ENCODE data around the gene TMEM145. TPM values are rescaled to one million over a fixed set of nuclear protein-coding genes. Genes with fewer than 3 reads are reported as not detected.

TMEM145 gene
- total RNA-seq, 4 donors from 2014 or later = not detected

DNA sequence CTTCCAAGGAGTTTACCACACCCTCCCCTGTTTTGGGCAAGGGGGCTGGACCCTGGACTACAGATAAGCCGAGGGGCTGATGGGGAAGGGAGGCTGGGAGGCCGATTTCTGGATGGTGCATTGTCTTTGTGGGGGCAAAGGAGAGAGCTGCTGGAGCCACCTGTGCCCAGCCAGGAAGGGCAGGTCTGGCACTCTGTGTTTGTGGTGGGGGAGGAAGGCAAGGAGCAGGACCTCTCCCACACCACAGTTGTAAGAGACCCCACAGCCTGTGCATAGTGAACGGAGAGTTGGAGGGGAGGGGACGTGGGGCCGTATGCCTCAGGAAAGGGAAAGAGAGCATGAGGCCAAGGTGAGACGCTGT is 27.1 kb upstream of the TMEM145 start:
- Histone ChIP-seq H3K27me3 (no peaks in the 10 kb centered on the region), H3K27ac (peak overlapping the region; percentile 80 to 91 (median 86)), H3K4me3 (peak overlapping the region in 1 of 4 donors; percentile 11), H3K4me1 (peaks cover 38 to 50% (median 45%) of the 10 kb centered on the region in 4 donors), H3K36me3 (peaks cover 0 to 16% (median 4%) of the 10 kb centered on the region in 4 donors), H3K9me3 (no peaks in the 10 kb centered on the region)
- TF ChIP-seq EP300 (IDR thresholded peaks at IDR 0.05; ENCODE audit: low read depth) (no peak), POLR2AphosphoS5 (IDR thresholded peaks at IDR 0.05) (no peak), POLR2A (IDR thresholded peaks at IDR 0.05) (no peak)
- TF ChIP-seq, protein P1, sequence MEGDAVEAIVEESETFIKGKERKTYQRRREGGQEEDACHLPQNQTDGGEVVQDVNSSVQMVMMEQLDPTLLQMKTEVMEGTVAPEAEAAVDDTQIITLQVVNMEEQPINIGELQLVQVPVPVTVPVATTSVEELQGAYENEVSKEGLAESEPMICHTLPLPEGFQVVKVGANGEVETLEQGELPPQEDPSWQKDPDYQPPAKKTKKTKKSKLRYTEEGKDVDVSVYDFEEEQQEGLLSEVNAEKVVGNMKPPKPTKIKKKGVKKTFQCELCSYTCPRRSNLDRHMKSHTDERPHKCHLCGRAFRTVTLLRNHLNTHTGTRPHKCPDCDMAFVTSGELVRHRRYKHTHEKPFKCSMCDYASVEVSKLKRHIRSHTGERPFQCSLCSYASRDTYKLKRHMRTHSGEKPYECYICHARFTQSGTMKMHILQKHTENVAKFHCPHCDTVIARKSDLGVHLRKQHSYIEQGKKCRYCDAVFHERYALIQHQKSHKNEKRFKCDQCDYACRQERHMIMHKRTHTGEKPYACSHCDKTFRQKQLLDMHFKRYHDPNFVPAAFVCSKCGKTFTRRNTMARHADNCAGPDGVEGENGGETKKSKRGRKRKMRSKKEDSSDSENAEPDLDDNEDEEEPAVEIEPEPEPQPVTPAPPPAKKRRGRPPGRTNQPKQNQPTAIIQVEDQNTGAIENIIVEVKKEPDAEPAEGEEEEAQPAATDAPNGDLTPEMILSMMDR (IDR thresholded peaks at IDR 0.05) = no peak
- intact Hi-C loops (cut with DNase I; ENCODE audit: low total_unique reads) (no loop called here), in situ Hi-C loops (cut with MboI; ENCODE audit: low pct_ligation_motif_present in 1 of 4, low pct_unique_long_range_greater_than_20kb in 1 of 4, low sequenced_read_pairs in 3 of 4) (no loop called here)
- WGBS, 2 donors (ENCODE audit: low coverage in 1 of 2) = 55% methylated on average over 6 of the region's 6 CpGs; no CpG with 5 or more reads in 1 of the 2 donors
- no peak for DNase-seq

DNA sequence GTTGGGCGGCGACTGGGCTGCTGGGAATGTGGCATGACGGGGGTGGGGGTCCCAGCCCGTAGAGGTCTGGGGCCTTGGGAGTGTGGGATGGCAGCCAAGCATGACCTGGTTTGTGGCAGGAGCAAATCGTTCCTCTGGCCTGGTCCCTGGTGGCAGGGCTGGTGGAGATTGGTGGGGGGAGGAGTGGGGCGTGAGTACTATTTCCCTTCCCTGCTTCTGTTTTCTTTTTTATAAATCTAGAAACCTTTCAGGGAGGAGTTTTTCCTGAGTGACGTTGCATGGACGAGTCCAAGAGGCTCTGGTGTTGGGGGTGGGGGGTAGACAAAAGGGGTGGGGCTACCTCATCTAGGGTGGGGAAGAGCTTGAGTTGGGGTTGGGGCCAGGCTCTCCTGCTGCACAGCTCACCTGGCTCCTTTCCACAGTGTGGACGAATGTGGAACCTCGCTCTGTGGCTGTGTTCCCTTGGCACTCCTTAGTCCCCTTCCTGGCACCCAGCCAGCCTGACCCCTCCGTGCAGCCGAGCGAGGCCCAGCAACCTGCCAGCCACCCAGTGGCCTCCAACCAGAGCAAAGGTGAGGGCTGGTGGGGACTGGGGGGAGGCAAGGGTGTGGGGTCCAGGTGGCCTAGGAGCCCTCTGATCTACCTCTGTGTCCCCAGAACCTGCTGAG is 26.6 kb upstream of the TMEM145 start:
- no peak for DNase-seq
- no peaks in the 10 kb centered on the region for H3K9me3 ChIP-seq
- WGBS, 2 donors (ENCODE audit: low coverage in 1 of 2) = 20 to 48% methylated on average over 1 to 13 of the region's 13 CpGs
- H3K4me1 ChIP-seq = peaks cover 33 to 50% (median 45%) of the 10 kb centered on the region in 4 donors
- H3K27ac ChIP-seq = peak overlapping the region; percentile 80 to 91 (median 86)
- H3K27me3 ChIP-seq = no peaks in the 10 kb centered on the region
- intact Hi-C loops (cut with DNase I; ENCODE audit: low total_unique reads) = no loop called here
- peak overlapping the region in 1 of 4 donors; percentile 11 for H3K4me3 ChIP-seq
- peaks cover 0 to 16% (median 4%) of the 10 kb centered on the region in 4 donors for H3K36me3 ChIP-seq
- TF ChIP-seq EP300 (IDR thresholded peaks at IDR 0.05; ENCODE audit: low read depth) (no peak), POLR2AphosphoS5 (IDR thresholded peaks at IDR 0.05) (no peak), POLR2A (IDR thresholded peaks at IDR 0.05) (no peak)
- TF ChIP-seq, protein P1 (IDR thresholded peaks at IDR 0.05) = no peak
- in situ Hi-C loops (cut with MboI; ENCODE audit: low pct_ligation_motif_present in 1 of 4, low pct_unique_long_range_greater_than_20kb in 1 of 4, low sequenced_read_pairs in 3 of 4) = no loop called here

DNA sequence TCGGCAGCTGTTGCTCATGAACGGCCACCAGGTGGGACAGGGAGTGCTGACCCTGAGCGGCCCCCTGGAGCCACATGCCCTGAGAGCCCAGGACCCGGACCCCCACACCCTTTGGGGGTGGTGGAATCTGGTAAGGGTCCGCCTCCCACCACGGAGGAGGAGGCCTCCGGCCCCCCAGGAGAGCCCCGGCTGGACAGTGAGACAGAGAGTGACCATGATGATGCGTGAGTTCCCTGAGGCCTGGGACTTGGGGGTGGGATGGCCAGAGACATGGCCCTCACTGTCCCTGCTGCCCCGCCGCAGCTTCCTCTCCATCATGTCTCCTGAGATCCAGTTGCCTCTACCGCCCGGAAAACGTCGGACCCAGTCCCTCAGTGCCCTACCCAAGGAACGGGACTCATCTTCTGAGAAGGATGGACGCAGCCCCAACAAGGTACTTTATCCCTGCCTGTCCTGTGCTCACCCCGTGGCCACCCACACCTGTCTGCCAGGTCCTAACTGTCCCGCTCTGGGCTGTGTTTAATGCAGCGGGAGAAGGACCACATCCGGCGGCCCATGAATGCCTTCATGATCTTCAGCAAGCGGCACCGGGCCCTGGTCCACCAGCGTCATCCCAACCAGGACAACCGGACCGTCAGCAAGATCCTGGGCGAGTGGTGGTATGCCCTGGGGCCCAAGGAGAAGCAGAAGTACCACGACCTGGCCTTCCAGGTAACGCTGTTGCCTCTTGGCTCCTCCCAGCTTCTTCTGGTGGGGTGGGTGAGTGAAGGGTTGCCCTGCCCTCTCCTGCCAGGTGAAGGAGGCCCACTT is 25.9 kb upstream of the TMEM145 start:
- Histone ChIP-seq H3K4me3 (no peak overlapping the region), H3K4me1 (peaks cover 26 to 50% (median 42%) of the 10 kb centered on the region in 4 donors), H3K27ac (peak overlapping the region; percentile 17 to 87 (median 83)), H3K27me3 (no peaks in the 10 kb centered on the region), H3K9me3 (no peaks in the 10 kb centered on the region), H3K36me3 (peaks cover 0 to 16% (median 4%) of the 10 kb centered on the region in 4 donors)
- no peak for TF ChIP-seq POLR2A (IDR thresholded peaks at IDR 0.05)
- TF ChIP-seq EP300 (IDR thresholded peaks at IDR 0.05; ENCODE audit: low read depth) = no peak
- TF ChIP-seq, protein P1 (IDR thresholded peaks at IDR 0.05) = no peak
- no peak for TF ChIP-seq POLR2AphosphoS5 (IDR thresholded peaks at IDR 0.05)
- intact Hi-C loops (cut with DNase I; ENCODE audit: low total_unique reads) = no loop called here
- in situ Hi-C loops (cut with MboI; ENCODE audit: low pct_ligation_motif_present in 1 of 4, low pct_unique_long_range_greater_than_20kb in 1 of 4, low sequenced_read_pairs in 3 of 4) = no loop called here
- no peak for DNase-seq
- 89% methylated on average over 22 of the region's 30 CpGs; no CpG with 5 or more reads in 1 of the 2 donors for WGBS, 2 donors (ENCODE audit: low coverage in 1 of 2)

DNA sequence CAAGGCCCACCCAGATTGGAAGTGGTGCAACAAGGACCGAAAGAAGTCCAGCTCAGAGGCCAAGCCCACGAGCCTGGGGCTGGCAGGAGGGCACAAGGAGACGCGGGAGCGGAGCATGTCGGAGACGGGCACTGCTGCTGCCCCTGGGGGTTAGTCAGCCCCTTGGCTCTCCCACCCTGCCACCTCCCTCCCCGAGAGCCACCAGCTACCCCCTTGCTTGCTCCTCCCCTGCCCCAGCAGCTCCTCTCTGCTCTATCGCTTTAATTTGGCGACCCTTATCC is 25.3 kb upstream of the TMEM145 start:
- in situ Hi-C loops (cut with MboI; ENCODE audit: low pct_ligation_motif_present in 1 of 4, low pct_unique_long_range_greater_than_20kb in 1 of 4, low sequenced_read_pairs in 3 of 4) (no loop called here), intact Hi-C loops (cut with DNase I; ENCODE audit: low total_unique reads) (no loop called here)
- TF ChIP-seq POLR2A (IDR thresholded peaks at IDR 0.05) (no peak), EP300 (IDR thresholded peaks at IDR 0.05; ENCODE audit: low read depth) (no peak), POLR2AphosphoS5 (IDR thresholded peaks at IDR 0.05) (no peak)
- TF ChIP-seq, protein P1 (IDR thresholded peaks at IDR 0.05) = no peak
- 96% methylated on average over 10 of the region's 10 CpGs; no CpG with 5 or more reads in 1 of the 2 donors for WGBS, 2 donors (ENCODE audit: low coverage in 1 of 2)
- no peak for DNase-seq
- Histone ChIP-seq H3K4me3 (no peak overlapping the region), H3K27ac (no peak overlapping the region), H3K27me3 (no peaks in the 10 kb centered on the region), H3K9me3 (no peaks in the 10 kb centered on the region), H3K4me1 (peaks cover 21 to 46% (median 38%) of the 10 kb centered on the region in 4 donors), H3K36me3 (peaks cover 0 to 16% (median 4%) of the 10 kb centered on the region in 4 donors)

Data from transverse colon (tissue), 4 donors.